Measurements from ENCODE around the gene CREB3L4. TPM values are rescaled to one million over a fixed set of nuclear protein-coding genes. Genes with fewer than 3 reads are reported as not detected.

Gene CREB3L4
- total and polyA plus RNA-seq, 2 of the 13 experiments (the other 11 are each of a cell fraction or from before 2014, with no cell fraction given), result 9.9 to 18.7 TPM

DNA sequence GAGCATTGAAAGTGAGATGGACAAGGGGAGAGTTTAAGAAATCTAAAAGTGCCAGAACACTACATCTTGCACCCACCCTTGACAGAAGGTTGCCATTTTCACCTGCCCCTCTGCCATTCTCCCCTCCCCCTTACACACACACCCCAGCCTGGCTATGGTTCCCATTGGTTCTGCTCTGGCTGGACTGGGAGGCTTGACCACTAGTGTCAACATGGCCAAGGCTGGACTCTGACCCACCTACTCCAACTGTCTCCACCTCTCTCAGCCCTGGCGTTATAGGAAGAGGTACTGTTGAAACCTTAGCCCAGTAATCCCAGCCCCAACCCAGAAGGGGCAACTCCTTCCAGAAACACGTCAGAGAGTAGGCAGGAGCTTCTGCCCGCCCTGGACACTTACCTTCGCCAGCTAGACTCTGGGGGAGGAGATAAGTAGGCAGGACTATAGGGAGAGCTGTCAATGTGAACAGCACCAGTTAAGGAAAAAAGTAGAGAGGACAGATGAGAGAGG is 13.8 kb upstream of the CREB3L4 start (continued):
- TF ChIP-seq, protein P1, sequence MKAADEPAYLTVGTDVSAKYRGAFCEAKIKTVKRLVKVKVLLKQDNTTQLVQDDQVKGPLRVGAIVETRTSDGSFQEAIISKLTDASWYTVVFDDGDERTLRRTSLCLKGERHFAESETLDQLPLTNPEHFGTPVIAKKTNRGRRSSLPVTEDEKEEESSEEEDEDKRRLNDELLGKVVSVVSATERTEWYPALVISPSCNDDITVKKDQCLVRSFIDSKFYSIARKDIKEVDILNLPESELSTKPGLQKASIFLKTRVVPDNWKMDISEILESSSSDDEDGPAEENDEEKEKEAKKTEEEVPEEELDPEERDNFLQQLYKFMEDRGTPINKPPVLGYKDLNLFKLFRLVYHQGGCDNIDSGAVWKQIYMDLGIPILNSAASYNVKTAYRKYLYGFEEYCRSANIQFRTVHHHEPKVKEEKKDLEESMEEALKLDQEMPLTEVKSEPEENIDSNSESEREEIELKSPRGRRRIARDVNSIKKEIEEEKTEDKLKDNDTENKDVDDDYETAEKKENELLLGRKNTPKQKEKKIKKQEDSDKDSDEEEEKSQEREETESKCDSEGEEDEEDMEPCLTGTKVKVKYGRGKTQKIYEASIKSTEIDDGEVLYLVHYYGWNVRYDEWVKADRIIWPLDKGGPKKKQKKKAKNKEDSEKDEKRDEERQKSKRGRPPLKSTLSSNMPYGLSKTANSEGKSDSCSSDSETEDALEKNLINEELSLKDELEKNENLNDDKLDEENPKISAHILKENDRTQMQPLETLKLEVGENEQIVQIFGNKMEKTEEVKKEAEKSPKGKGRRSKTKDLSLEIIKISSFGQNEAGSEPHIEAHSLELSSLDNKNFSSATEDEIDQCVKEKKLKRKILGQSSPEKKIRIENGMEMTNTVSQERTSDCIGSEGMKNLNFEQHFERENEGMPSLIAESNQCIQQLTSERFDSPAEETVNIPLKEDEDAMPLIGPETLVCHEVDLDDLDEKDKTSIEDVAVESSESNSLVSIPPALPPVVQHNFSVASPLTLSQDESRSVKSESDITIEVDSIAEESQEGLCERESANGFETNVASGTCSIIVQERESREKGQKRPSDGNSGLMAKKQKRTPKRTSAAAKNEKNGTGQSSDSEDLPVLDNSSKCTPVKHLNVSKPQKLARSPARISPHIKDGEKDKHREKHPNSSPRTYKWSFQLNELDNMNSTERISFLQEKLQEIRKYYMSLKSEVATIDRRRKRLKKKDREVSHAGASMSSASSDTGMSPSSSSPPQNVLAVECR (CRISPR knock-in tag; IDR thresholded peaks at IDR 0.05; ENCODE audit: borderline replicate concordance), result peak; percentile 73
- TF ChIP-seq TBX2 (CRISPR knock-in tag; IDR thresholded peaks at IDR 0.05; ENCODE audit: borderline replicate concordance) (peak; percentile 48; the same call in 1 of the 2 replicates), PRMT3 (CRISPR knock-in tag; IDR thresholded peaks at IDR 0.05; ENCODE audit: borderline replicate concordance, low read depth) (no peak), TBX3 (IDR thresholded peaks at IDR 0.05; ENCODE audit: borderline replicate concordance) (no peak), KLF12 (CRISPR knock-in tag; IDR thresholded peaks at IDR 0.05; ENCODE audit: borderline replicate concordance) (no peak), GATA4 (IDR thresholded peaks at IDR 0.05; ENCODE audit: borderline replicate concordance, low read depth) (no peak), CBFB (CRISPR knock-in tag; IDR thresholded peaks at IDR 0.05) (peak; percentile 65; the same call in 1 of the 2 replicates), PITX1 (CRISPR knock-in tag; IDR thresholded peaks at IDR 0.05) (peak; percentile 79; the same call in 1 of the 2 replicates)
- TF ChIP-seq, protein P2, sequence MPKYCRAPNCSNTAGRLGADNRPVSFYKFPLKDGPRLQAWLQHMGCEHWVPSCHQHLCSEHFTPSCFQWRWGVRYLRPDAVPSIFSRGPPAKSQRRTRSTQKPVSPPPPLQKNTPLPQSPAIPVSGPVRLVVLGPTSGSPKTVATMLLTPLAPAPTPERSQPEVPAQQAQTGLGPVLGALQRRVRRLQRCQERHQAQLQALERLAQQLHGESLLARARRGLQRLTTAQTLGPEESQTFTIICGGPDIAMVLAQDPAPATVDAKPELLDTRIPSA (CRISPR knock-in tag; IDR thresholded peaks at IDR 0.05; ENCODE audit: borderline replicate concordance), result no peak
- TF ChIP-seq, protein P3, sequence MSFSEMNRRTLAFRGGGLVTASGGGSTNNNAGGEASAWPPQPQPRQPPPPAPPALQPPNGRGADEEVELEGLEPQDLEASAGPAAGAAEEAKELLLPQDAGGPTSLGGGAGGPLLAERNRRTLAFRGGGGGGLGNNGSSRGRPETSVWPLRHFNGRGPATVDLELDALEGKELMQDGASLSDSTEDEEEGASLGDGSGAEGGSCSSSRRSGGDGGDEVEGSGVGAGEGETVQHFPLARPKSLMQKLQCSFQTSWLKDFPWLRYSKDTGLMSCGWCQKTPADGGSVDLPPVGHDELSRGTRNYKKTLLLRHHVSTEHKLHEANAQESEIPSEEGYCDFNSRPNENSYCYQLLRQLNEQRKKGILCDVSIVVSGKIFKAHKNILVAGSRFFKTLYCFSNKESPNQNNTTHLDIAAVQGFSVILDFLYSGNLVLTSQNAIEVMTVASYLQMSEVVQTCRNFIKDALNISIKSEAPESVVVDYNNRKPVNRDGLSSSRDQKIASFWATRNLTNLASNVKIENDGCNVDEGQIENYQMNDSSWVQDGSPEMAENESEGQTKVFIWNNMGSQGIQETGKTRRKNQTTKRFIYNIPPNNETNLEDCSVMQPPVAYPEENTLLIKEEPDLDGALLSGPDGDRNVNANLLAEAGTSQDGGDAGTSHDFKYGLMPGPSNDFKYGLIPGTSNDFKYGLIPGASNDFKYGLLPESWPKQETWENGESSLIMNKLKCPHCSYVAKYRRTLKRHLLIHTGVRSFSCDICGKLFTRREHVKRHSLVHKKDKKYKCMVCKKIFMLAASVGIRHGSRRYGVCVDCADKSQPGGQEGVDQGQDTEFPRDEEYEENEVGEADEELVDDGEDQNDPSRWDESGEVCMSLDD (CRISPR knock-in tag; IDR thresholded peaks at IDR 0.05; ENCODE audit: borderline replicate concordance), result no peak
- TF ChIP-seq, protein P4, sequence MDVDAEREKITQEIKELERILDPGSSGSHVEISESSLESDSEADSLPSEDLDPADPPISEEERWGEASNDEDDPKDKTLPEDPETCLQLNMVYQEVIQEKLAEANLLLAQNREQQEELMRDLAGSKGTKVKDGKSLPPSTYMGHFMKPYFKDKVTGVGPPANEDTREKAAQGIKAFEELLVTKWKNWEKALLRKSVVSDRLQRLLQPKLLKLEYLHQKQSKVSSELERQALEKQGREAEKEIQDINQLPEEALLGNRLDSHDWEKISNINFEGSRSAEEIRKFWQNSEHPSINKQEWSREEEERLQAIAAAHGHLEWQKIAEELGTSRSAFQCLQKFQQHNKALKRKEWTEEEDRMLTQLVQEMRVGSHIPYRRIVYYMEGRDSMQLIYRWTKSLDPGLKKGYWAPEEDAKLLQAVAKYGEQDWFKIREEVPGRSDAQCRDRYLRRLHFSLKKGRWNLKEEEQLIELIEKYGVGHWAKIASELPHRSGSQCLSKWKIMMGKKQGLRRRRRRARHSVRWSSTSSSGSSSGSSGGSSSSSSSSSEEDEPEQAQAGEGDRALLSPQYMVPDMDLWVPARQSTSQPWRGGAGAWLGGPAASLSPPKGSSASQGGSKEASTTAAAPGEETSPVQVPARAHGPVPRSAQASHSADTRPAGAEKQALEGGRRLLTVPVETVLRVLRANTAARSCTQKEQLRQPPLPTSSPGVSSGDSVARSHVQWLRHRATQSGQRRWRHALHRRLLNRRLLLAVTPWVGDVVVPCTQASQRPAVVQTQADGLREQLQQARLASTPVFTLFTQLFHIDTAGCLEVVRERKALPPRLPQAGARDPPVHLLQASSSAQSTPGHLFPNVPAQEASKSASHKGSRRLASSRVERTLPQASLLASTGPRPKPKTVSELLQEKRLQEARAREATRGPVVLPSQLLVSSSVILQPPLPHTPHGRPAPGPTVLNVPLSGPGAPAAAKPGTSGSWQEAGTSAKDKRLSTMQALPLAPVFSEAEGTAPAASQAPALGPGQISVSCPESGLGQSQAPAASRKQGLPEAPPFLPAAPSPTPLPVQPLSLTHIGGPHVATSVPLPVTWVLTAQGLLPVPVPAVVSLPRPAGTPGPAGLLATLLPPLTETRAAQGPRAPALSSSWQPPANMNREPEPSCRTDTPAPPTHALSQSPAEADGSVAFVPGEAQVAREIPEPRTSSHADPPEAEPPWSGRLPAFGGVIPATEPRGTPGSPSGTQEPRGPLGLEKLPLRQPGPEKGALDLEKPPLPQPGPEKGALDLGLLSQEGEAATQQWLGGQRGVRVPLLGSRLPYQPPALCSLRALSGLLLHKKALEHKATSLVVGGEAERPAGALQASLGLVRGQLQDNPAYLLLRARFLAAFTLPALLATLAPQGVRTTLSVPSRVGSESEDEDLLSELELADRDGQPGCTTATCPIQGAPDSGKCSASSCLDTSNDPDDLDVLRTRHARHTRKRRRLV (CRISPR knock-in tag; IDR thresholded peaks at IDR 0.05), result no peak
- TF ChIP-seq, protein P5, sequence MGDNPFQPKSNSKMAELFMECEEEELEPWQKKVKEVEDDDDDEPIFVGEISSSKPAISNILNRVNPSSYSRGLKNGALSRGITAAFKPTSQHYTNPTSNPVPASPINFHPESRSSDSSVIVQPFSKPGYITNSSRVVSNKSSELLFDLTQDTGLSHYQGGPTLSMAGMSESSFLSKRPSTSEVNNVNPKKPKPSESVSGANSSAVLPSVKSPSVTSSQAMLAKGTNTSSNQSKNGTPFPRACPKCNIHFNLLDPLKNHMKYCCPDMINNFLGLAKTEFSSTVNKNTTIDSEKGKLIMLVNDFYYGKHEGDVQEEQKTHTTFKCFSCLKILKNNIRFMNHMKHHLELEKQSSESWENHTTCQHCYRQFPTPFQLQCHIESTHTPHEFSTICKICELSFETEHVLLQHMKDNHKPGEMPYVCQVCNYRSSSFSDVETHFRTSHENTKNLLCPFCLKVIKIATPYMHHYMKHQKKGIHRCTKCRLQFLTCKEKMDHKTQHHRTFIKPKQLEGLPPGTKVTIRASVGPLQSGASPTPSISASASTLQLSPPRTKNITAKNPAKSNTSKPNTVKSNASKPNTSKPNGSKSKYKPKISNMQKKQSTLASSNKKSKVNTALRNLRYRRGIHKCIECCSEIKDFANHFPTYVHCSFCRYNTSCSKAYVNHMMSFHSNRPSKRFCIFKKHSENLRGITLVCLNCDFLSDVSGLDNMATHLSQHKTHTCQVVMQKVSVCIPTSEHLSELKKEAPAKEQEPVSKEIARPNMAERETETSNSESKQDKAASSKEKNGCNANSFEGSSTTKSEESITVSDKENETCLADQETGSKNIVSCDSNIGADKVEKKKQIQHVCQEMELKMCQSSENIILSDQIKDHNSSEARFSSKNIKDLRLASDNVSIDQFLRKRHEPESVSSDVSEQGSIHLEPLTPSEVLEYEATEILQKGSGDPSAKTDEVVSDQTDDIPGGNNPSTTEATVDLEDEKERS (CRISPR knock-in tag; IDR thresholded peaks at IDR 0.05), result no peak

Data from HepG2 (cell line).